ENCODE results near the gene CHRNA4.

Gene CHRNA4

DNA sequence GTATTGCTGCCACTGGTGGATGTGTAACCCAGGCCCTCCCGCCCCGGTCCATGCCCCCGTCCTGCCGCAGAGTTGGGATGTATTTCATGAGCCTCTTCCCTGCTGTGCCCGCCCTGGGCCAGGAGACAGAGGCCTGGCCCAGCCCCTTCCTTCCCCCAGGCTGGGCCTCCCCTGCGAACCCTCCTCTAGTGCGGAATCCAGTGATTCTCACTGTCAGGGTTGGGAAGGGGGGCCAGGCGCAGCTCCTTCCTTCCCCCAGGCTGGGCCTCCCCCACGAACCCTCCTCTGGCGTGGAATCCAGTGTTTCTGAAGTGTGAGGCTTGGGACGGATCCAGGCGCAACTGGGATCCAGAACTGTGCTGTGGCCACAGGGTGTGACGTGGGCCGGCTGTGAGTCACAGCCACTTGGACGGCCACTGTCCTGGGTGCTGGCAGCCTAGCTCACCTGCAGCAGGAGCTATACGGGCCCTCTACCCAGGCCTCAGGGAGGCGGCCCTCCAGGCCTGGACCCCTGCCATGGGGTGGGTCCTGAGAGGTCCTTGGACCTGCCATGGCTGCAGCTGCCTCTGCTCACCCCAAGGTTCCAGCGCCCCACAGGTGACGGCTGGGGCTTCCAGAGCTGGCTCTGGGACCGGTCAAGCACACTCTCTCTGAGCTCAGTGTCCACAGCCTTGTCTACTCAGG lies 39.9 kb downstream of the CHRNA4 start:
- no peak for DNase-seq (ENCODE audit: low read depth in 2 of 2)

DNA sequence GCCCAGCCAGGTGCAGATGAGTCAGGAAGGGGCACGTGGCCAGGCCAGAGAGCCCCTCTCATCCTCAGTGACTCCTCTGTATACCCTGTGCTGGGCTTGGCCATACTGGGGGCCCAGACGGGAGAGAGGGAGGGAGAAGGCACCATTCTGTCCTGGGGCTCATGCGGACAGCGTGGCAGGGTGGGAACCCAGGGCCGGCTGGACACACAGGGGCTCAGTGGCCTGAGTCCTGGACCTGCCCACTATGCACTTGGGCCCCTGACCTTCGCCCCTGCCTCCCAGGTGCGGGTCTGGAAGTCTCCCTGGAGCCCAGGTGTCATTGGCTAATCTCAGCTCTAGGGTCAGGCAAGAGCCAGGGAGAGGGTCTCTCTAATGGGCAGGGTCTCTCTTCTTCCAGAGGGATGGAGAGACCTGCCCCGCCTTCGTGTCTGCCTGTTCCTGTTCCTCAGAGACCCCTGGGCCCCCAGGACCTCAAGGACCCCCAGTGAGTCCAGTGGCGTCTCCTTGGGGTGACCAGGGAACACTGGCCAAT lies 40.5 kb downstream of the CHRNA4 start:
- DNase-seq (ENCODE audit: low read depth in 2 of 2) = no peak

- DNase-seq (ENCODE audit: low read depth in 2 of 2) = no peak
These were observed 41.1 kb downstream of the CHRNA4 start for GRCh38 chr20:63320041-63320511.

- no peak for DNase-seq (ENCODE audit: low read depth in 2 of 2)
These were observed 41.7 kb downstream of the CHRNA4 start for GRCh38 chr20:63319164-63320040.

- DNase-seq (ENCODE audit: low read depth in 2 of 2) = no peak
These were observed 42.6 kb downstream of the CHRNA4 start for GRCh38 chr20:63318391-63319163.

GRCh38 chr20:63317601-63318291 lies 43.4 kb downstream of the CHRNA4 start:
- no peak for DNase-seq (ENCODE audit: low read depth in 2 of 2)

DNA sequence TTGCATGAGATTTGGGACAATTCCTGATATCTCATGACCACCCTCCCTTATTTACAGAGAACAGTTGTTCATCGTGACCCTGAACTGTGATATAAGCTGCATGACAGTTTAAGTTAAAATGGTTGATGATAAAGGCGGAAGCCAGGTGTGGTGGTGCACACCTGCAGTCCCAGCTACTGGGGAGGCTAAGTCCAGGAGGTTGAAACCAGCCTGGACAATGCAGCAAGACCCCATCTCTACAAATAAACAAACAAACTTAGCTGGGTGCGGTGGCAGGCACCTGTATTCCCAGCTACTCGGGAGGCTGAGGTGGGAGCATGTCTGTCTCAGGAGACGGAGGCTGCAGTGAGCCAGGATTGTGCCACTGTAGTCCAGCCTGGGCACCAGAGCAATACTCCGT lies 44.1 kb downstream of the CHRNA4 start:
- DNase-seq (ENCODE audit: low read depth in 2 of 2) = no peak

DNA sequence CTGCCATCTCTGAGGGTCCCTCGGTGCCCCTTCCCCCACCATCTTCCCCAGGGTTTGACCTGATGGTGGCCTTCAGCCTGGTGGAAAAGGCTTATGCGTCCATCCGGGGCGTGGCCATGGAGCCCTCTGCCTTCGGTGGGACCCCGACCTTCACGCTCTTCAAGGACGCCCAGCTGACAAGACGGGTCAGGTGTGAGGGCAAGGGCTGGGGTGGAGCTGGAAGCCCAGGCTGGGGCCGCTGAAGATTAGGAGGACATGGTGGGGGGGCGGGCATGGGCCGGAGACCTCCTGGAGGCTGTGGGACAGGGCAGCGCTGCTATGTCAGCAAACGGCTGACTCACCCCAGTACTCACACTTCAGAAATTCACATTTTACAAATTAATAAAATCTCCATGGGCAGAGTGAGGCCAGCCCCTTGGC lies 44.6 kb downstream of the CHRNA4 start:
- DNase-seq (ENCODE audit: low read depth in 2 of 2) = no peak

GRCh38 chr20:63315731-63316491 lies 45.2 kb downstream of the CHRNA4 start:
- DNase-seq (ENCODE audit: low read depth in 2 of 2) = no peak

- no peak for DNase-seq (ENCODE audit: low read depth in 2 of 2)
These were observed 45.9 kb downstream of the CHRNA4 start for GRCh38 chr20:63315240-63315689.

DNA sequence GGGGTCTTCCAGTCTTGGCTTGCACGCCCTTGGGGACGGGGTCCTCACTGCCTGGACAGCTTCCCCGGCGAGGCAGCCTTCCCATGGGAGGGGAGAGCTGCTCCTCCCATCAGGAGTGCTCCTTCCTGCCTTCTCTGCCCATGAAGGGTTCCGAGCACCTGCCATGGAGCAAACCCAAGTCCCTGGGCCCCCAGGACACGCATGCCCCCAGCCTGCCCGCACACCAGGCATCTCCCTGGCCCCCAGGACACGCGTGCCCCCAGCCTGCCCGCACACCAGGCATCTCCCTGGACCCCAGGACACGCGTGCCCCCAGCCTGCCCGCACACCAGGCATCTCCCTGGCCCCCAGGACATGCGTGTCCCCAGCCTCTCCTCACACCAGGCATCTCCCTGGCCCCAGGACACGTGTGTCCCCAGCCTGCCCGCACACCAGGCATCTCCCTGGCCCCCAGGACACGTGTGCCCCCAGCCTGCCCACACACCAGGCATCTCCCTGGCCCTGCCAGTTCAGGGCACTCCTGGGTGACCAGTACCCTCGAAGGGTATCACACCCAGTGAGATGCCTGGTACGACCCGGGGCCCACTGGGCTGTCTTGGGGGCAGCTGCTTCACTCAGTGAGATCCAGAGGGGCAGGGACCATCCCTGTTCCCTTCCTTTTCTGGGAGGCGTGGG lies 46.4 kb downstream of the CHRNA4 start:
- DNase-seq (ENCODE audit: low read depth in 2 of 2) = no peak

DNA sequence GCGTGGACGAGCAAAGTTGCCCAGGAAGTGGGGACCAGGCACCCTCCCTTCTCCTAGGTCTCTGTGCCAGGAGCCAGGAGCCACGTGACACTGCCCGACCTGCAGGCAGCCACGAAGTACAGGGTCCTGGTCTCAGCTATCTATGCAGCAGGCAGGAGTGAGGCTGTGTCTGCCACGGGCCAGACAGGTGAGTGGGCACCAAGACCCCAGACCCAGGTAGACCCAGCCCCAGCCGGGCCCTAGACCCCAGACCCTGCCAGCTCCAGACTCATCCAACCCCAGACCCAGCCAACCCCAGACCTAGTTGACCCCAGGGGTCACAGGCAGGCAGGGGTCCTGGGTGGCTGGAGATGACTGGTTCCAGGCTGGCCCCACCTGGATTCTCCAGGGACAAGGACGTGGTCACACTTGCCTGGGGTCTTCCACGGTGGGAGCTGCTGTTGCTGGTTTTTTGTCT lies 47.1 kb downstream of the CHRNA4 start:
- DNase-seq (ENCODE audit: low read depth in 2 of 2) = no peak

DNA sequence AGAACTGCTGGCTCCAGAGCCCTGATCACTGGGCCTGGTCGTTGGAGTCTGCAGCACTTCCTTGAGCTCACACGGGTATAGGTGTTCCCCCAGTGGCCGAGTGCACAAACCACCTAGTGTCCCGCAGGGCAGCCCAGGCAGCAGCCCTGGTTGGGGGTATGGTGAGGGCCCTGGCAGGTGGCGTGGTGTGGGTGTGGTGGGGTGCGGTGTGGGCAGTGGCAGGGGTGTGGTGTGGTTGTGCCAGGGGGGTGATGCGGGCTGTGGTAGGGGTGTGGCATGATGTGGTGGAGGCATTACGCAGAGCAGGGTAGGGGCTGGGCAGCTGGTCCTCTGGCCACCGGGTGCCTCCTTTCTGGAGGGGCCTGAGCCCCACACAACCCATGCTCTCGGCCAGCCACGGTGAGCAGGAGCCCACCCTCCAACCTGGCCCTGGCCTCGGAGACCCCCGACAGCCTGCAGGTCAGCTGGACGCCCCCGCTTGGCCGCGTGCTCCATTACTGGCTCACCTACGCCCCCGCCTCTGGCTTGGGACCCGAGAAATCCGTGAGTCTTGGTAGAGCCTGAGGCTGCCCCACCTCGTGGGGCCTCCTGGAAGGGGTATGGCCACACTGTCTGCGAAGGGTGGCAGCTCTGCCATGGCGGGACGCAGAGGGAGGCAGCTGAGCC lies 47.7 kb downstream of the CHRNA4 start:
- DNase-seq (ENCODE audit: low read depth in 2 of 2) = no peak

- no peak for DNase-seq (ENCODE audit: low read depth in 2 of 2)
These were observed 48.3 kb downstream of the CHRNA4 start for GRCh38 chr20:63312690-63313348.

GRCh38 chr20:63312273-63312672 lies 48.9 kb downstream of the CHRNA4 start:
- DNase-seq (ENCODE audit: low read depth in 2 of 2) = no peak

DNA sequence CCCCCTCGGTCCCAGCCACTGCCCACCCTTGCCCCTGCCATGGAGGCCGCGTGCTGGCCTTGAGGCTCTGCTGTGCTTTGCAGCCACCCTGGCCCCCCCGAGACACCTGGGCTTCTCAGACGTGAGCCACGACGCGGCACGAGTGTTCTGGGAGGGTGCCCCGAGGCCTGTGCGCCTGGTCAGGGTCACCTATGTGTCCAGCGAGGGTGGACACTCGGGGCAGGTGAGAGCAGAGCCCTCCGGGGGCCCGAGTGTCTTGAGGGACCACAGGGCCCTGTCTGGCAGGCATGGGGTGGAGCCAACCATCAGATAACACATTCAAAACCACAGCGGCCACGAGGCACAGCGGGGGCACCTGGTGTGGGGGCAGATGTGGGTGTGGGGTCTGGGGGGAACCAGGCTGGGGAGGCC lies 49.3 kb downstream of the CHRNA4 start:
- no peak for DNase-seq (ENCODE audit: low read depth in 2 of 2)

- DNase-seq (ENCODE audit: low read depth in 2 of 2) = no peak
These were observed 49.8 kb downstream of the CHRNA4 start for GRCh38 chr20:63311186-63311832.

Measured in stimulated activated CD8-positive, alpha-beta memory T cell treated with anti-CD3 and anti-CD28 coated beads, Interleukin-7, amount 100 ng/mL, for 4 hours (primary cell).